HG03565 (cell line): ENCODE results near the gene MTCH2.
"Not testable (repeated sequence)": the region's sequence is repeated elsewhere in the genome, so short reads cannot be mapped to it uniquely, and the experiment has no call there.

Experiments used
- ATAC-seq: cut with Tn5 transposase; IDR thresholded peaks from one replicate; pipeline ENCODE4 v1.9.1; 2021; ENCODE audit warnings: mild to moderate bottlenecking, moderate library complexity; ENCODE audit not compliant: unreplicated experiment

The MTCH2 gene

GRCh38 chr11:47642099-47642855, at the start of gene MTCH2:
TSS of gene MTCH2 (minus strand) at chr11:47642559. CDS start at chr11:47642465, 94 bp downstream.
- peak; percentile 93 for ATAC-seq

DNA sequence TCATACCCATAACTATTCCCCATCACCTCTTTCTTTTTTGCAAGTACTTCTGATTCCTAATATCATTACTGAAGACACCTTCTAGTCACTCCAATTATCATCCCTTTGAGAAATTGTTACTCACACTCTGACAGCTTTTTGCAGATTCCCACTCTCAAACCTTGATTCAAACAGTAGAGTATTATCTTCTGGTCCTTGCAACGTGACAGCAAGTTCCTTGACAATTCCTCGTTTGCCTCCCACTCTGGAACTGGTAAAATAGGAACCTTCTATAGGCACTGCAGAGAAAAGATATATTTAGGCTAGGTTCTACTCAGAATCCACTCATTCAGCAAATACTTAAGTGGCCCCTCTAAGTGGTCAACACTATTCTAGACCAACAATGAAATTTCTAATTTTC, 49.6 kb upstream of the MTCH2 start:
- ATAC-seq, result no peak

GRCh38 chr11:47689480-47689879, 47.1 kb upstream of the MTCH2 start:
- no peak for ATAC-seq

- no peak for ATAC-seq
These were observed 46.6 kb upstream of the MTCH2 start for GRCh38 chr11:47688991-47689390.

DNA sequence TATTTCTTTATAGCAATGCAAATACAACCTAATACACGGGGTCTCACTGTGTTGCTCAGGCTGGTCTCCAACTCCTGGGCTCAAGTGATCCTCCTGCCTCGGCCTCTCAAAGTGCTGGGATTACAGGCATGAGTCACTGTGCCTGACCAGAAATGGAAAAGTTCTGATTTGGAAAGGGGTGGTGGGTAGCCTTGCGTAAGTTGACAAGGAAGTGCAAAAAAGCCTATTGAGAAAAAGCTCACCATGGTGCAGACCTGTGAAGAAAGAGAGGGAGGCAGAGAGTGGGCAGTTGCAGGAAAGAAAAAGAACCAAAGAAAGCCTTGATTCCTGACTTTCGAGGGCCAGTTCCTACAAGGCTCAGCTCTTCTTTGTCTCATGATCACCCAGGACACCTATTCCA, 45.8 kb upstream of the MTCH2 start:
- no peak for ATAC-seq

DNA sequence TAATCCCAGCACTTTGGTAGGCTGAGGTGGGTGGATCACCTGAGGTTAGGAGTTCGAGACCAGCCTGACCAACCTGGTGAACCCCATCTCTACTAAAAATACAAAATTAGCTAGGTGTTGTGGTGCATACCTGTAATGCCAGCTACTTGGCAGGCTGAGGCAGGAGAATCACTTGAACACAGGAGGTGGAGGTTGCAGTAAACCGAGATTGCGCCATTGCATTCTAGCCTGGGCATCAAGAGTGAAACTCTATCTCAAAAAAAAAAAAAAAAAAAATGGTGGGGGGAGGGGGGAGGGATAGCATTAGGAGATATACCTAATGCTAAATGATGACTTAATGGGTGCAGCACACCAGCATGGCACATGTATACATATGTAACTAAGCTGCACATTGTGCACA, 44.3 kb upstream of the MTCH2 start:
- not testable (repeated sequence) for ATAC-seq

GRCh38 chr11:47686151-47686550, 43.8 kb upstream of the MTCH2 start:
- ATAC-seq, result no peak

DNA sequence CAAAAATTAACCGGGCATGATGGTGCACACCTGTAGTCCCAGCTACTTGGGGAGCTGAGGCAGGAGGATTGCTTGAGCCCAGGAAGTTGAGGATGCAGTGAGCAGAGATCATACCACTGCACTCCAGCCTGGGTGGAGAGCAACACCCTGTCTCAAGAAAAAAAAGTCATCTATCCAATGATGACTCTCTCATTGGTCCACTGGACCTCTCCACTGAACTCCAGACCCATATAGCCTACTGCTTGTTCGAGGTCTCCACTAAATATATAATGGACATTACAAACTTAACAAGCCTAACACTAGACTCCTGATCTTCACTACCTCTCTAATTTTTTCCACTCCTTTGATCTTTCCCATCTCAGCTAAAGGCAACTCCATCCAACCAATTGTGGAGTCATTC, 33.5 kb upstream of the MTCH2 start:
- ATAC-seq, result no peak

GRCh38 chr11:47672283-47672730, 29.9 kb upstream of the MTCH2 start:
- ATAC-seq, result no peak

DNA sequence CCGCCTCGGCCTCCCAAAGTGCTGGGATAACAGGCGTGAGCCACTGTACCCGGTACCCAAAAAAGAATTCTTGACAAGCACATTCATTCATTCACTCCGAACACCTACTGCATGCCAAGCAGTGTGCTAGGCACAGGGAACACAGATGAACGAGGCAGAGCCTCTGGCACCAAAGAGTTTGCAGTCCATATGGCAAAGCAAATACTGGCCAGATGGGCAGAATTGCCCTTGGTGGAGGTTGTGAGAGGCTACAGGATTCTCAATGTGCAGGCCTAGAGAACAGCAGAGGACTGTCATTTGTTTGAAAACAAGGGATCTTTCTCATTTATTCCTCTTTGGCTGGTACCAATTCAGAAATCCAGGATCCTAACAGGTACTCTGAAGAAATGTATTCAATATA, 27.5 kb upstream of the MTCH2 start:
- no peak for ATAC-seq

- no peak for ATAC-seq
These were observed 26.3 kb upstream of the MTCH2 start for GRCh38 chr11:47668665-47669064.

GRCh38 chr11:47667555-47667954, 25.2 kb upstream of the MTCH2 start:
- no peak for ATAC-seq

- ATAC-seq, result no peak
These were observed 24.8 kb upstream of the MTCH2 start for GRCh38 chr11:47667135-47667534.

- not testable (repeated sequence) for ATAC-seq
These were observed 22.6 kb upstream of the MTCH2 start for GRCh38 chr11:47664936-47665335.

- no peak for ATAC-seq
These were observed 18.9 kb upstream of the MTCH2 start for GRCh38 chr11:47661245-47661644.

DNA sequence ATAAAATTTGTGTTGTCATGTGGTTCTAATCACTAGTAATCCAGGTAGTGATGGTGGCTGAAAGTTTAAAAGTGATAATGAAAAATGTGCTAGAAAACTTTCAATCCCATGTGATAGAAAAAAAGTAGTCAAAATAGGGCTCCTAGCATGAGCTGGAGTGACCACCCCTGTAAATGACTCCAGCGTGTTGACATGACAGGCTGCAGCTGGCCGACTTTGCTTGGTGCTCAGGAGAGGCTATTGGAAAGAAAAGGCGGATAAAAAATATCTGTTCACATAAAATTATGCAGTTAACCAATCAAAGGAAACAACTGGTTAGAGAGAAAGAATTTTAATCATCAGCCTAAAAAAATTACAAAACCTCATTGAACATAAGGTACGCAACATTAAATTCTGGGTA, 16.9 kb upstream of the MTCH2 start:
- no peak for ATAC-seq

DNA sequence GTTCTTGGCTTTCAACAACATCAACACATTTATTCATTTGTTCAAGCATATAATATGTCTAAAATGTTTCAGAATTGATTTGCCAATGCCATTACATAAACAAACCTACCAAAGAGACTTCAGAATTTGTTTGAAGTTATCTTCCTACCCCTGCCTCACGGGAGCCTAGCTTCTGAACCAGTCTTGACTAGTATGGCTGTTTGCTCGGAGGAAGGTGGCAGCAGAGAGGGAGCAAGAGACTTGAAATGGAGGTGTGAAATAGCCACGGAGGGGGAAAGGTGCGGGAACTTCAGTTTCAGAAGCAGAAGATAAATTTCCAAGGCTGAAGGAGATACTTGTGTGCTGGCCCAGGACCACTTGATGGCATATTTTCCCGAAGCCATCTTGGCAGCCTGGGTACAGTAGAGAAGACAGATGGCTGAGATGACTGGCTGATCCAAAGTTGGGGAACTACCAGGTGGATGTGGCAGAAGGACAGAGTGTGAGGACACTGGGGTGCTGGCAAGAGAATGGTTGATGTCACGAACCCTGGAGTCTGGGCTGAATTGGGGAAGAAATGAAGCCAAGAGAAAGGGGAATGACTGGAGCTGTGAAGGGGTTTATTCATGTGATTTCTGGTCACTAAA, 14.0 kb upstream of the MTCH2 start:
- no peak for ATAC-seq

- no peak for ATAC-seq
These were observed 9.6 kb upstream of the MTCH2 start for GRCh38 chr11:47651818-47652469.

DNA sequence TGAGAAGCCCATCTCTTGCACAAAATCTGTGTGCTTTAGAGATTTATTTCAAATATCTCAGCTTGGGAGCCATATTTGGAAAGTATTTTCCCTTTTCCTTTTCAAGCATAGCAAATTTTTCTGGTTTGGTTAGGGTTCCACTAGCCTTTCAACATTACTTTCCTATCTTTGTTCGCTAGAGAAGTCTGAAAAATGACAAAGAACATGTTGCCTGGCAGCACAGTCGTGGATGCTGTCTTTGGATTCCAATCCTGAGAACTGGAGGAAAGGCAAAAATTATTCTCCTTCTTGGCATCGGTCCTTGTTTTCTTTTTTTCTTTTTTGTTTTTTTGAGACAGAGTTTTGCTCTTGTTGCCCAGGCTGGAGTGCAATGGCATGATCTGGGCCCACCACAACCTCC, 6.9 kb upstream of the MTCH2 start:
- ATAC-seq, result no peak

DNA sequence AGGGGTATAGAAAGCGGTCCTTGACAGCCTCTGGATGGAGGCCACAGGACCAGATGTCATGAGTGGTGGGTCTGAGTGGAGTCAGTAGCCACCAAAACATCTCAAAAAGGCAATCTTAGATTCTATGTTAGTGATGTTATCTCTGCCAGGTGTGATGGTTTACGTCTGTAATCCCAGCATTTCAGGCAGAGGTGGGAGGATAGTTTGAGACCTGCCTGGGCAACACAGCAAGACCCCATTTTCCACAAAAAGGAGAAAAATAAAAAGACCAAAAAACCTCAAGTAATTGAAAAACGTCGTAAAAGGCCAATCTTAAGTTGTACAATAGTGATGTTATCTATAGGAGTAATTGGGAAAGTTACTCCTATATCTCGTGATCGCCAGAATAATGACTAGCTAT, 3.7 kb upstream of the MTCH2 start:
- no peak for ATAC-seq

- ATAC-seq, result no peak
These were observed 3.1 kb upstream of the MTCH2 start for GRCh38 chr11:47645500-47645899.

GRCh38 chr11:47641600-47642098, 710 bp downstream of the MTCH2 start:
- ATAC-seq, result no peak
